Esophagus (tissue), 2 donors: ENCODE data around the gene OR9K2. TPM values are rescaled to one million over a fixed set of nuclear protein-coding genes. Genes with fewer than 3 reads are reported as not detected.
"Not testable (repeated sequence)": the region's sequence is repeated elsewhere in the genome, so short reads cannot be mapped to it uniquely, and the experiment has no call there.

Source experiments
- H3K27ac ChIP-seq, 2 donors: one replicate each; pipeline ENCODE4 v1.5.1; 2013; ENCODE audit warnings: low read depth in 2 of 2, mild to moderate bottlenecking in 2 of 2, inconsistent platforms in 1 of 2, low read length in 1 of 2, moderate library complexity in 1 of 2
- H3K27me3 ChIP-seq, 2 donors: one replicate each; pipeline ENCODE4 v1.6.1; 2013; ENCODE audit warnings: low read length in 2 of 2, control low read depth in 1 of 2, mild to moderate bottlenecking in 1 of 2; ENCODE audit not compliant: insufficient read depth in 2 of 2, control insufficient read depth in 1 of 2
- H3K36me3 ChIP-seq, 2 donors: one replicate each; pipeline ENCODE4 v1.6.1; 2013; ENCODE audit warnings: low read length in 1 of 2; ENCODE audit not compliant: control insufficient read depth in 2 of 2, insufficient read depth in 2 of 2
- H3K4me1 ChIP-seq, 2 donors: one replicate each; pipeline ENCODE4 v1.6.1; 2013; ENCODE audit warnings: low read length in 1 of 2; ENCODE audit not compliant: control insufficient read depth in 2 of 2, insufficient read depth in 2 of 2
- H3K4me3 ChIP-seq, 2 donors: one replicate each; pipeline ENCODE4 v1.5.1; 2013; ENCODE audit warnings: low read length in 2 of 2, mild to moderate bottlenecking in 2 of 2, low read depth in 1 of 2, moderate library complexity in 1 of 2
- H3K9me3 ChIP-seq, 2 donors: one replicate each; pipeline ENCODE4 v1.6.1; 2013; ENCODE audit warnings: mild to moderate bottlenecking in 2 of 2, low read depth in 1 of 2, low read length in 1 of 2, moderate library complexity in 1 of 2; ENCODE audit not compliant: control insufficient read depth in 2 of 2, insufficient read depth in 1 of 2
- WGBS, 2 donors: extraction: QIAGEN DNeasy Blood & Tissue Kit; methylation state at CpG; one replicate each; pipeline ENCODE4 v1.1.7; 2013; 5-methylcytosine and 5-hydroxymethylcytosine counted together
- polyA plus RNA-seq, 2 donors: library from polyadenylated mRNA; stranded (reverse); fragments of 200-250 nt; gene quantifications; one replicate each; pipeline ENCODE4 v1.2.3, GENCODE V29; 2013
- donor health status: healthy with polysubstance abuse.
- donor health status: Bipolar disorder and iron deficiency.

OR9K2 gene
- polyA plus RNA-seq, 2 donors: not detected

GRCh38 chr12:55171846-55172245 is 45.6 kb downstream of the OR9K2 start:
- not testable (repeated sequence) for H3K36me3 ChIP-seq, H3K4me3 ChIP-seq, H3K4me1 ChIP-seq, H3K9me3 ChIP-seq, H3K27ac ChIP-seq, H3K27me3 ChIP-seq
- 54 to 64% methylated on average over 2 of the region's 2 CpGs for WGBS, 2 donors

- no peaks in the 10 kb centered on the region for H3K36me3 ChIP-seq
- WGBS, 2 donors: 27 to 42% methylated on average over 1 of the region's 1 CpG
- H3K27me3 ChIP-seq: no peaks in the 10 kb centered on the region
These were observed 46.5 kb downstream of the OR9K2 start for GRCh38 chr12:55172686-55173085.

GRCh38 chr12:55173456-55173855 is 47.2 kb downstream of the OR9K2 start:
- no peaks in the 10 kb centered on the region for H3K4me1 ChIP-seq
- no peak overlapping the region for H3K27ac ChIP-seq
- no peaks in the 10 kb centered on the region for H3K36me3 ChIP-seq
- H3K9me3 ChIP-seq: no peaks in the 10 kb centered on the region
- 67 to 82% methylated on average over 2 of the region's 2 CpGs for WGBS, 2 donors
- no peak overlapping the region for H3K4me3 ChIP-seq
- H3K27me3 ChIP-seq: no peaks in the 10 kb centered on the region

More at GRCh38 chr12:55172686-55173085, 46.5 kb downstream of the OR9K2 start:
- H3K4me1 ChIP-seq: no peaks in the 10 kb centered on the region
- H3K27ac ChIP-seq: no peak overlapping the region
- no peak overlapping the region for H3K4me3 ChIP-seq
- no peaks in the 10 kb centered on the region for H3K9me3 ChIP-seq

Other genes with a start within 250 kb of the OR9K2 start
- gene TESPA1, start 141.6 kb upstream of the OR9K2 start, polyA plus RNA-seq: under 1 TPM; 0.26 to 0.32 TPM
- not detected for gene NEUROD4, start 106.4 kb upstream of the OR9K2 start, polyA plus RNA-seq
- not detected for gene OR10A7, start 94.6 kb downstream of the OR9K2 start, polyA plus RNA-seq
- gene OR6C74, start 118.2 kb downstream of the OR9K2 start, polyA plus RNA-seq: not detected
- not detected for gene OR6C6, start 170.2 kb downstream of the OR9K2 start, polyA plus RNA-seq
- gene OR6C1, start 187.9 kb downstream of the OR9K2 start, polyA plus RNA-seq: not detected
- not detected for gene OR6C3, start 204.3 kb downstream of the OR9K2 start, polyA plus RNA-seq
- not detected for gene OR6C75, start 236.6 kb downstream of the OR9K2 start, polyA plus RNA-seq